K562 (cell line): ENCODE data around the gene SETDB2. TPM values are rescaled to one million over a fixed set of nuclear protein-coding genes. Genes with fewer than 3 reads are reported as not detected.

Experiments
- ATAC-seq: fragments of 200-7000 bp; cut with Tn5 transposase; 3 replicates; pipeline ENCODE4 v1.9.1; 2020; ENCODE audit warnings: moderate library complexity
- BruUV-seq: library from RNA; stranded (reverse); fragments of 400-500 nt; replicated peaks from 2 replicates; lab custom pipeline; 2021; lab: Mats Ljungman, UMichigan
- CTCF ChIA-PET: fragments of 300-600 bp; formaldehyde crosslinking; extraction: SDS; loops from one replicate; lab custom pipeline; 2021; ENCODE audit warnings: low intra/inter-chr PET ratio; lab: Yijun Ruan, JAX
- POLR2A ChIA-PET: fragments of 300-600, 350-650 bp; sonication (Branson Sonifier 250); formaldehyde crosslinking; extraction: SDS; loops from one replicate; lab custom pipeline; 2021; ENCODE audit warnings: antibody characterized with exemption, inconsistent platforms; lab: Yijun Ruan, JAX
- DNase-seq, 4 experiments: peaks; one replicate each; pipeline versions ENCODE4 v3.0.0 to v3.0.0-alpha.2; 2011 to 2018; ENCODE audit warnings: low spot score in 3 of 4, mixed read lengths in 3 of 4; ENCODE audit errors: extremely low read depth in 1 of 4
- FAIRE-seq: peaks from 2 replicates; lab custom pipeline; 2011; peaks lifted over from hg19 to GRCh38; lab: Jason Lieb, UNC
- H2AFZ ChIP-seq: 2 replicates; pipeline ENCODE4 v1.6.0; 2011; ENCODE audit warnings: low read depth, low read length, control low read depth, inconsistent platforms
- H3K27ac ChIP-seq: fragments of 200-600 bp; 3 replicates; pipeline ENCODE4 v1.8.0; 2011; ENCODE audit warnings: low read depth, mild to moderate bottlenecking, control low read depth, inconsistent platforms, low read length, moderate library complexity, mixed read lengths; ENCODE audit errors: extremely low read depth
- H3K27me3 ChIP-seq, 2 experiments: fragments of 300-600 bp in 1 of 2; 2 replicates in 1 of 2; 3 replicates in 1 of 2; pipeline versions ENCODE4 v1.6.0 to v1.8.0; 2011; ENCODE audit warnings: inconsistent platforms in 2 of 2, low read length in 2 of 2, mild to moderate bottlenecking in 1 of 2, mixed read lengths in 1 of 2, moderate library complexity in 1 of 2; ENCODE audit not compliant: control insufficient read depth in 2 of 2, insufficient read depth in 2 of 2
- H3K36me3 ChIP-seq: fragments of 300-600 bp; 3 replicates; pipeline ENCODE4 v1.8.0; 2011; ENCODE audit warnings: mild to moderate bottlenecking, low read length, inconsistent platforms; ENCODE audit not compliant: control insufficient read depth, insufficient read depth
- H3K4me1 ChIP-seq, 2 experiments: fragments of 200-600 bp in 1 of 2; replicated peaks in 1 of 2; 2 replicates in 1 of 2; 3 replicates in 1 of 2; pipeline versions ENCODE4 v1.5.1 to v1.8.0; 2011; ENCODE audit warnings: inconsistent platforms in 2 of 2, low read length in 2 of 2, mild to moderate bottlenecking in 1 of 2, mixed read lengths in 1 of 2, moderate library complexity in 1 of 2; ENCODE audit not compliant: control insufficient read depth in 2 of 2, insufficient read depth in 2 of 2
- H3K4me2 ChIP-seq: 2 replicates; pipeline ENCODE4 v1.6.1; 2011; ENCODE audit warnings: low read length, control low read depth, inconsistent platforms, mixed read lengths; ENCODE audit not compliant: insufficient read depth
- H3K4me3 ChIP-seq: fragments of 200-600 bp; sonication (generic), shearing (Covaris generic); 2 replicates; pipeline ENCODE4 v1.5.1; 2016; ENCODE audit warnings: control low read depth, inconsistent platforms
- H3K79me2 ChIP-seq: fragments of 200-600 bp; 3 replicates; pipeline ENCODE4 v1.8.0; 2011; ENCODE audit warnings: low read length, inconsistent platforms; ENCODE audit not compliant: control insufficient read depth, insufficient read depth
- H3K9ac ChIP-seq, 2 experiments: 2 replicates each; pipeline versions ENCODE4 v1.6.0 to v1.6.1; 2011; ENCODE audit warnings: low read depth in 2 of 2, low read length in 2 of 2, control low read depth in 1 of 2, inconsistent platforms in 1 of 2, mild to moderate bottlenecking in 1 of 2, mixed read lengths in 1 of 2; ENCODE audit not compliant: insufficient read depth in 1 of 2
- H3K9me1 ChIP-seq: one replicate; pipeline ENCODE4 v1.6.0; 2011; ENCODE audit warnings: inconsistent platforms, mild to moderate bottlenecking, low read length, moderate library complexity; ENCODE audit not compliant: control insufficient read depth, insufficient read depth
- H3K9me3 ChIP-seq: replicated peaks from 2 replicates; pipeline ENCODE4 v1.5.1; 2011; ENCODE audit warnings: low read depth, low read length, inconsistent platforms; ENCODE audit not compliant: control insufficient read depth, insufficient read depth
- H4K20me1 ChIP-seq: replicated peaks from 2 replicates; pipeline ENCODE4 v1.6.1; 2011; ENCODE audit warnings: low read length, inconsistent platforms, mixed read lengths; ENCODE audit not compliant: control insufficient read depth, insufficient read depth
- BRCA1 ChIP-seq, 2 experiments: fragments of 450-650 bp in 1 of 2; sonication (generic) in 1 of 2; formaldehyde crosslinking in 1 of 2; IDR thresholded peaks; 2 replicates each; pipeline versions ENCODE4 v1.5.0 to v1.6.1; 2017 to 2020; ENCODE audit warnings: mild to moderate bottlenecking in 1 of 2, missing genetic modification reagents in 1 of 2
- BRF1 ChIP-seq: IDR thresholded peaks from 3 replicates; pipeline ENCODE4 v1.6.1; 2011; ENCODE audit warnings: borderline replicate concordance, mild to moderate bottlenecking; ENCODE audit not compliant: insufficient read length; ENCODE audit errors: extremely low read depth
- GATAD2A ChIP-seq: fragments of 450-650 bp; IDR thresholded peaks from 2 replicates; pipeline ENCODE4 v1.6.1; 2017
- HDAC1 ChIP-seq, 2 experiments: fragments of 450-650 bp; IDR thresholded peaks; 2 replicates each; pipeline ENCODE4 v1.6.1; 2016 to 2017; ENCODE audit warnings: inconsistent platforms in 1 of 2, mild to moderate bottlenecking in 1 of 2, moderate library complexity in 1 of 2
- HNRNPLL ChIP-seq: fragments of 200-400 bp; formaldehyde crosslinking; IDR thresholded peaks from 2 replicates; pipeline ENCODE4 v1.6.1; 2017; ENCODE audit warnings: low read length, low read depth, mild to moderate bottlenecking; ENCODE audit not compliant: poor library complexity, severe bottlenecking
- L3MBTL2 ChIP-seq: fragments of 450-650 bp; IDR thresholded peaks from 2 replicates; pipeline ENCODE4 v1.6.1; 2016; ENCODE audit warnings: mild to moderate bottlenecking, moderate library complexity
- PHF8 ChIP-seq: fragments of 200-600 bp; sonication (generic); IDR thresholded peaks from 2 replicates; pipeline ENCODE4 v1.6.1; 2012; ENCODE audit warnings: mixed run types, mild to moderate bottlenecking, inconsistent platforms, low read length, moderate library complexity, borderline replicate concordance
- PYGO2 ChIP-seq: fragments of 450-650 bp; IDR thresholded peaks from 2 replicates; pipeline ENCODE4 v1.6.1; 2016; ENCODE audit warnings: mild to moderate bottlenecking, missing genetic modification characterization, moderate library complexity, missing compliant biosample characterization
- RCOR1 ChIP-seq, 2 experiments: IDR thresholded peaks; 2 replicates each; pipeline ENCODE4 v1.6.1; 2012; ENCODE audit warnings: low read depth in 2 of 2, low read length in 2 of 2, borderline replicate concordance in 1 of 2, improper control_type of control experiment in 1 of 2
- RUNX1 ChIP-seq: sonication (generic); IDR thresholded peaks from 2 replicates; pipeline ENCODE4 v1.6.1; 2016; ENCODE audit warnings: antibody characterized with exemption, low read depth
- STAT6 ChIP-seq: sonication (generic); formaldehyde crosslinking; IDR thresholded peaks from 2 replicates; pipeline ENCODE4 v1.8.1; 2023; ENCODE audit warnings: mild to moderate bottlenecking, missing genetic modification reagents
- ZEB2 ChIP-seq: fragments of 450-650 bp; IDR thresholded peaks from 2 replicates; pipeline ENCODE4 v1.6.1; 2016
- ZNF639 ChIP-seq, 2 experiments: fragments of 200-800 bp in 1 of 2; sonication (Bioruptor generic) in 1 of 2; sonication (generic) in 1 of 2; formaldehyde crosslinking in 1 of 2; IDR thresholded peaks in 1 of 2; conservative IDR thresholded peaks in 1 of 2; 2 replicates each; pipeline versions ENCODE4 v1.5.0 to v1.6.1; 2016 to 2020; ENCODE audit warnings: missing compliant biosample characterization in 1 of 2, missing genetic modification characterization in 1 of 2, missing genetic modification reagents in 1 of 2
- WGBS: fragments of 100-300 bp; shearing (Covaris generic); methylation state at CpG from one replicate; pipeline ENCODE4 v1.1.6; 2016; ENCODE audit warnings: low coverage, mixed read lengths; ENCODE audit not compliant: insufficient coverage; ENCODE audit errors: missing lambda C conversion rate; 5-methylcytosine and 5-hydroxymethylcytosine counted together
- in situ Hi-C: fragments of 300-500 bp; cut with MboI; formaldehyde crosslinking; loops from 4 replicates; pipeline ENCODE4 v1.15.0; 2018; ENCODE audit warnings: inconsistent platforms, mixed read lengths
- intact Hi-C: fragments of 100-400 bp; cut with micrococcal nuclease; formaldehyde crosslinking; loops from 2 replicates; pipeline ENCODE4 v1.14.2; 2022
- polyA plus RNA-seq, 8 experiments: library from polyadenylated mRNA; depleted of rRNA in 4 of 8; stranded (reverse) in 5 of 8; unstranded in 3 of 8; fragments of >200 nt; fragmentation: Nextera tagmentation in 2 of 8; fragmentation: Illumina TruSeq in 1 of 8; extraction: Ambion mirVana in 2 of 8; extraction: Trizol in 1 of 8; gene quantifications; 2 replicates each; pipeline versions ENCODE4 v1.2.1 to v1.2.3, GENCODE V29; 2011 to 2014; ENCODE audit warnings: inconsistent platforms in 1 of 8, missing spikeins in 1 of 8
- total RNA-seq, 7 experiments: library from RNA; depleted of rRNA in 6 of 7; stranded (reverse); fragments of >200 nt in 6 of 7; fragmentation: Illumina TruSeq in 2 of 7; extraction: Trizol in 2 of 7; gene quantifications; 2 replicates each; pipeline versions ENCODE4 v1.2.1 to v1.2.3, GENCODE V29; 2011 to 2021; ENCODE audit warnings: low replicate concordance in 1 of 7

The SETDB2 gene
- total and polyA plus RNA-seq, 9 of the 15 experiments (the other 6 are each of a cell fraction or from before 2014, with no cell fraction given): 1.0 to 9.0 (median 6.1) TPM

GRCh38 chr13:49455007-49455398 lies 10.9 kb downstream of the SETDB2 start:
- TF ChIP-seq L3MBTL2 (no peak), PHF8 (no peak), RCOR1 (IDR thresholded peaks at IDR 0.05; ENCODE audit: borderline replicate concordance in 1 of 2, low read depth in 2 of 2, low read length in 2 of 2) (no peak), HDAC1 (IDR thresholded peaks at IDR 0.05) (no peak), ZEB2 (no peak), PYGO2 (tag) (no peak)
- H3K27ac ChIP-seq: no peak overlapping the region
- H3K9me1 ChIP-seq: no peaks in the 10 kb centered on the region
- no peak overlapping the region for H3K9ac ChIP-seq
- DNase-seq (no peak), ATAC-seq (no peak), FAIRE-seq (no peak)
- no peaks in the 10 kb centered on the region for H3K27me3 ChIP-seq
- H3K4me1 ChIP-seq: no peaks in the 10 kb centered on the region
- H3K4me3 ChIP-seq: no peak overlapping the region
- H3K4me2 ChIP-seq: no peak overlapping the region
- H3K36me3 ChIP-seq: no peaks in the 10 kb centered on the region
- H3K79me2 ChIP-seq: peaks cover 6% of the 10 kb centered on the region; the same call in 2 of the 3 replicates
- ChIA-PET CTCF (no interaction called here), POLR2A (no interaction called here)
- no peaks in the 10 kb centered on the region for H3K9me3 ChIP-seq
- no peak overlapping the region for H2AFZ ChIP-seq
- intact Hi-C loops (no loop called here), in situ Hi-C loops (no loop called here)
- no peaks in the 10 kb centered on the region for H4K20me1 ChIP-seq
- no TSS peak for BruUV-seq

- no peak for ATAC-seq
- Histone ChIP-seq H3K9ac (no peak overlapping the region), H4K20me1 (no peaks in the 10 kb centered on the region), H3K79me2 (no peaks in the 10 kb centered on the region), H3K36me3 (peaks cover 6% of the 10 kb centered on the region; the same call in 2 of the 3 replicates), H3K27ac (no peak overlapping the region), H3K4me3 (no peak overlapping the region), H3K9me3 (no peaks in the 10 kb centered on the region), H3K27me3 (no peaks in the 10 kb centered on the region), H3K9me1 (no peaks in the 10 kb centered on the region), H2AFZ (no peak overlapping the region), H3K4me1 (no peaks in the 10 kb centered on the region), H3K4me2 (no peak overlapping the region)
- no peak for FAIRE-seq
- no peak for DNase-seq
- 74% methylated on average over 1 of the region's 1 CpG for WGBS
- ChIA-PET POLR2A (no interaction called here), CTCF (no interaction called here)
- intact Hi-C loops: no loop called here
- no TSS peak for BruUV-seq
- in situ Hi-C loops: no loop called here
- TF ChIP-seq GATAD2A: no peak
- no peak for TF ChIP-seq STAT6
- no peak for TF ChIP-seq HNRNPLL
- TF ChIP-seq BRCA1 (IDR thresholded peaks at IDR 0.05): no peak
- TF ChIP-seq BRCA1 (CRISPR knock-in tag; IDR thresholded peaks at IDR 0.05): no peak
- TF ChIP-seq RUNX1: no peak
- no peak for TF ChIP-seq BRF1
- no peak for TF ChIP-seq ZNF639 (CRISPR knock-in tag; conservative IDR thresholded peaks at IDR 0.05 in 1 of 2, IDR thresholded peaks at IDR 0.05 in 1 of 2)
Measured at GRCh38 chr13:49456156-49456555, 12.1 kb downstream of the SETDB2 start.
